Hepatocyte (in vitro differentiated cells): ENCODE measurements around the gene C4orf50. TPM values are rescaled to one million over a fixed set of nuclear protein-coding genes. Genes with fewer than 3 reads are reported as not detected.

ENCODE experiments used
- DNase-seq: peaks from one replicate; pipeline ENCODE4 v3.0.0-alpha.2; 2016; ENCODE audit warnings: low spot score
- H2AFZ ChIP-seq: fragments of 200-600 bp; sonication (generic); 2 replicates; pipeline ENCODE4 v1.6.0; 2016; ENCODE audit warnings: antibody characterized with exemption, mild to moderate bottlenecking
- H3K27ac ChIP-seq: fragments of 200-600 bp; sonication (generic); 2 replicates; pipeline ENCODE4 v1.5.1; 2016; ENCODE audit warnings: mild to moderate bottlenecking
- H3K27me3 ChIP-seq: fragments of 200-600 bp; sonication (generic); 2 replicates; pipeline ENCODE4 v1.6.1; 2016
- H3K36me3 ChIP-seq: fragments of 200-600 bp; sonication (generic); replicated peaks from 2 replicates; pipeline ENCODE4 v1.5.1; 2016; ENCODE audit warnings: low read depth; ENCODE audit not compliant: insufficient read depth
- H3K4me1 ChIP-seq: fragments of 200-600 bp; sonication (generic); 2 replicates; pipeline ENCODE4 v1.5.1; 2016; ENCODE audit warnings: mild to moderate bottlenecking, moderate library complexity; ENCODE audit not compliant: insufficient read depth
- H3K4me2 ChIP-seq: fragments of 200-600 bp; sonication (generic); 2 replicates; pipeline ENCODE4 v1.6.0; 2016
- H3K4me3 ChIP-seq: fragments of 200-600 bp; sonication (generic); 2 replicates; pipeline ENCODE4 v1.5.1; 2016; ENCODE audit warnings: mild to moderate bottlenecking
- H3K79me2 ChIP-seq: fragments of 200-600 bp; sonication (generic); 2 replicates; pipeline ENCODE4 v1.6.0; 2017; ENCODE audit warnings: mild to moderate bottlenecking
- H3K9me2 ChIP-seq: fragments of 200-600 bp; sonication (generic); replicated peaks from 2 replicates; pipeline ENCODE4 v1.6.0; 2017; ENCODE audit warnings: mild to moderate bottlenecking; ENCODE audit not compliant: insufficient read depth
- H3K9me3 ChIP-seq: fragments of 200-600 bp; sonication (generic); 2 replicates; pipeline ENCODE4 v1.5.1; 2016; ENCODE audit warnings: low read depth, mild to moderate bottlenecking
- H4K20me1 ChIP-seq: fragments of 200-600 bp; sonication (generic); 2 replicates; pipeline ENCODE4 v1.6.0; 2016; ENCODE audit warnings: mild to moderate bottlenecking; ENCODE audit not compliant: insufficient read depth, poor library complexity, severe bottlenecking
- EZH2 ChIP-seq: fragments of 200-600 bp; sonication (generic); IDR thresholded peaks from 2 replicates; pipeline ENCODE4 v1.6.1; 2016; ENCODE audit warnings: antibody characterized with exemption, mild to moderate bottlenecking, borderline replicate concordance
- EZH2phosphoT487 ChIP-seq: fragments of 200-600 bp; sonication (generic); IDR thresholded peaks from one replicate; pipeline ENCODE4 v1.6.1; 2018; ENCODE audit warnings: antibody characterized with exemption, mild to moderate bottlenecking, low read depth, moderate library complexity; ENCODE audit not compliant: unreplicated experiment, severe bottlenecking
- WGBS: methylation state at CpG from one replicate; pipeline ENCODE4 v1.1.6; 2016; ENCODE audit warnings: low lambda C conversion rate; ENCODE audit errors: missing lambda C conversion rate; 5-methylcytosine and 5-hydroxymethylcytosine counted together
- polyA plus RNA-seq: library from polyadenylated mRNA; unstranded; fragments of >200 nt; fragmentation: Nextera tagmentation; extraction: Ambion mirVana; gene quantifications from 2 replicates; pipeline ENCODE4 v1.2.1, GENCODE V29; 2016
- total RNA-seq: library from RNA; depleted of rRNA; stranded (reverse); fragments of >200 nt; gene quantifications from 2 replicates; pipeline ENCODE4 v1.2.3, GENCODE V29; 2014
- TF ChIP-seq, protein P1 (sequence below): fragments of 200-600 bp; sonication (generic); IDR thresholded peaks from 2 replicates; pipeline ENCODE4 v1.5.1; 2016; ENCODE audit warnings: antibody characterized with exemption, mild to moderate bottlenecking; ENCODE audit not compliant: poor library complexity

Gene C4orf50
- total RNA-seq = 0.04 TPM in 1 of 2 replicates, not detected in the other
- not detected in 2 replicates for polyA plus RNA-seq

DNA sequence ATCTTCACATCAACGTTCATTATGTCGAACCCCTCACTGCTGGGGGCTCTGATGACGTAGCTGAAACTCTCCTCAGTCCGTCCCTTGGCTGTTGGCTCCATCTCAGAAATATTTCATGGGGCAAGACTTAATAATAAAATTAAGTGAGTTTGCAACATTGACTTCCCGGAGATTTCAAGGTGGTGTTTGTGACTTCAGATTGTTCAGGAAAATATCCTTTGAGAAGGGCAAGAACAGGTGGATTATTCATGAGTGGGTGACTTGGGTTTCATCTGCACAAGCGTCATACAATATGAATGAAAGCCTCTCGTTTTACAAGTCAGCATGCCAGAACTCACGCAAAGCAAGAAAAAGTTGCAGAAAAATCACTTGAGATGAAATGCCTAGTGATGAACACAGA, at the start of gene C4orf50:
TSS of gene C4orf50 (minus strand) at position 101 of the 400 bp plus-strand sequence.
- H3K4me2 ChIP-seq = no peak within 1 kb of the TSS
- no peaks in the 10 kb centered on the region for H3K4me1 ChIP-seq
- TF ChIP-seq EZH2 (no peak), EZH2phosphoT487 (no peak)
- TF ChIP-seq, protein P1, sequence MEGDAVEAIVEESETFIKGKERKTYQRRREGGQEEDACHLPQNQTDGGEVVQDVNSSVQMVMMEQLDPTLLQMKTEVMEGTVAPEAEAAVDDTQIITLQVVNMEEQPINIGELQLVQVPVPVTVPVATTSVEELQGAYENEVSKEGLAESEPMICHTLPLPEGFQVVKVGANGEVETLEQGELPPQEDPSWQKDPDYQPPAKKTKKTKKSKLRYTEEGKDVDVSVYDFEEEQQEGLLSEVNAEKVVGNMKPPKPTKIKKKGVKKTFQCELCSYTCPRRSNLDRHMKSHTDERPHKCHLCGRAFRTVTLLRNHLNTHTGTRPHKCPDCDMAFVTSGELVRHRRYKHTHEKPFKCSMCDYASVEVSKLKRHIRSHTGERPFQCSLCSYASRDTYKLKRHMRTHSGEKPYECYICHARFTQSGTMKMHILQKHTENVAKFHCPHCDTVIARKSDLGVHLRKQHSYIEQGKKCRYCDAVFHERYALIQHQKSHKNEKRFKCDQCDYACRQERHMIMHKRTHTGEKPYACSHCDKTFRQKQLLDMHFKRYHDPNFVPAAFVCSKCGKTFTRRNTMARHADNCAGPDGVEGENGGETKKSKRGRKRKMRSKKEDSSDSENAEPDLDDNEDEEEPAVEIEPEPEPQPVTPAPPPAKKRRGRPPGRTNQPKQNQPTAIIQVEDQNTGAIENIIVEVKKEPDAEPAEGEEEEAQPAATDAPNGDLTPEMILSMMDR = no peak
- H4K20me1 ChIP-seq = no peaks in the 10 kb centered on the region
- H3K36me3 ChIP-seq = no peaks in the 10 kb centered on the region
- 89% methylated on average over 8 of the region's 8 CpGs for WGBS
- no peaks in the 10 kb centered on the region for H3K79me2 ChIP-seq
- peak within 1 kb of the TSS; percentile 22 for H3K27ac ChIP-seq
- H3K4me3 ChIP-seq = no peak within 1 kb of the TSS
- no peaks in the 10 kb centered on the region for H3K9me3 ChIP-seq
- no peak within 1 kb of the TSS for H2AFZ ChIP-seq
- H3K9me2 ChIP-seq = no peaks in the 10 kb centered on the region
- no peak for DNase-seq
- no peaks in the 10 kb centered on the region for H3K27me3 ChIP-seq

DNA sequence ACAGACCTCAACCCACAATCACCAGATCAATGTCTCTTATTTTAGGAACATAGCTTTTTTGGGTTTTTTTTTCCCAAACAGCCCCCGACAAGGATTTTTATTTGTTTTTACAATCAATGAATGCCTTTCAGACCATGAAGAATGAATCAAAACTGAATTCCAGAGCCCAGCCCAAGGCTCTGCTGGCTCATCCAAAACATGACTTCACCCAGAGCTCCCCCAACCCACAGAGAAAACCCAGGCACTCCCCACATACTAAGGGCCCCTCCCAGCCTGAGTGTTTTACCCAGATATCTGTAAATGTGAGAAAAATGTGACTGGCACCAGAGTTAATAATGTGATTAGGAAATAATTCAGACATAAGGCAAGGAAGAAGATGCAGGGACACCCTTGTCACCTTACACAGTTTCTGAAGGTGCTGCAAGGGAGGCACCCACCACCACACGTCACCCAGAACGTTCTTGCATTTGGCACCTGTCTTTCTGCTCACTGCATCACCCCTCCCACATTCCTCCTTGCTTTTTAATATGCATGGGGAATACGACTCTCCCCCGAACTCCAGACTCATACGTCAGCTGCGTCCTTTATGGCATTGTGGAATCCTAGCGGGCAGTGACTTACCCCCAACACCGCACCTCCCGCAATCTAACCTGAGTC, 47.8 kb upstream of the C4orf50 start:
- Histone ChIP-seq H4K20me1 (no peaks in the 10 kb centered on the region), H3K4me3 (no peak overlapping the region), H2AFZ (no peak overlapping the region), H3K36me3 (no peaks in the 10 kb centered on the region), H3K4me1 (peaks cover 2% of the 10 kb centered on the region), H3K79me2 (no peaks in the 10 kb centered on the region), H3K4me2 (no peak overlapping the region), H3K9me2 (no peaks in the 10 kb centered on the region), H3K9me3 (no peaks in the 10 kb centered on the region), H3K27ac (no peak overlapping the region), H3K27me3 (no peaks in the 10 kb centered on the region)
- TF ChIP-seq, protein P1 = no peak
- no peak for TF ChIP-seq EZH2
- TF ChIP-seq EZH2phosphoT487 = no peak
- 72% methylated on average over 10 of the region's 10 CpGs for WGBS
- no peak for DNase-seq

DNA sequence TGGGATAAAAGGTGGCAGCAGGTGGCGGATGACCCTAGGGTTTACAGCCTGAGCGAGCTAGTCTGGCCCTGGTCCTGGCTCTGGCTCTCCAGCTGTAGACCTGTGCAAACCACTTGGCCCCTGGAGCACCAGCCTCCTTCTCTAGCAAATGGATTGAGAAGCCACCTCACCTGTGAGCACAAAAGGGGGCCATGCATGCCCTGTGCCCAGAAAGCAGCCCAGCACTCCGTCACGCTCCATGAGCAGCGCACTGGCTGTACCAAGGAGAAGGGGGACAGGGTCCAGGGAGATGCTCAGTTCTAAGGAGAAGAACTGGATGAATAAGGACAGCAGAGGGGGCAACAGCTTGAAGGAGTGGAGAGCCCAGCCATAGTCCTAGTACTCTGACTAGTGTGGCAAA, 46.9 kb upstream of the C4orf50 start:
- H3K4me1 ChIP-seq = no peaks in the 10 kb centered on the region
- H3K36me3 ChIP-seq = no peaks in the 10 kb centered on the region
- no peaks in the 10 kb centered on the region for H3K79me2 ChIP-seq
- H3K9me3 ChIP-seq = no peaks in the 10 kb centered on the region
- no peak overlapping the region for H3K4me3 ChIP-seq
- H4K20me1 ChIP-seq = no peaks in the 10 kb centered on the region
- no peaks in the 10 kb centered on the region for H3K9me2 ChIP-seq
- no peak for TF ChIP-seq EZH2
- no peak for TF ChIP-seq EZH2phosphoT487
- TF ChIP-seq, protein P1 = no peak
- WGBS = 97% methylated on average over 5 of the region's 5 CpGs
- DNase-seq = no peak
- no peak overlapping the region for H3K4me2 ChIP-seq
- no peak overlapping the region for H2AFZ ChIP-seq
- no peaks in the 10 kb centered on the region for H3K27me3 ChIP-seq
- no peak overlapping the region for H3K27ac ChIP-seq
